DMS114 treated with DMSO at 0.1 percent for 48 hours (cell line): Measurements from ENCODE around the gene DNM2.

Experiments
- DNase-seq: peaks from one replicate; lab custom pipeline; 2025; ENCODE audit not compliant: unreplicated experiment; lab: John Stamatoyannopoulos, UW

Gene DNM2

GRCh38 chr19:10690341-10690781 is 27.5 kb upstream of the DNM2 start:
- no peak for DNase-seq

DNA sequence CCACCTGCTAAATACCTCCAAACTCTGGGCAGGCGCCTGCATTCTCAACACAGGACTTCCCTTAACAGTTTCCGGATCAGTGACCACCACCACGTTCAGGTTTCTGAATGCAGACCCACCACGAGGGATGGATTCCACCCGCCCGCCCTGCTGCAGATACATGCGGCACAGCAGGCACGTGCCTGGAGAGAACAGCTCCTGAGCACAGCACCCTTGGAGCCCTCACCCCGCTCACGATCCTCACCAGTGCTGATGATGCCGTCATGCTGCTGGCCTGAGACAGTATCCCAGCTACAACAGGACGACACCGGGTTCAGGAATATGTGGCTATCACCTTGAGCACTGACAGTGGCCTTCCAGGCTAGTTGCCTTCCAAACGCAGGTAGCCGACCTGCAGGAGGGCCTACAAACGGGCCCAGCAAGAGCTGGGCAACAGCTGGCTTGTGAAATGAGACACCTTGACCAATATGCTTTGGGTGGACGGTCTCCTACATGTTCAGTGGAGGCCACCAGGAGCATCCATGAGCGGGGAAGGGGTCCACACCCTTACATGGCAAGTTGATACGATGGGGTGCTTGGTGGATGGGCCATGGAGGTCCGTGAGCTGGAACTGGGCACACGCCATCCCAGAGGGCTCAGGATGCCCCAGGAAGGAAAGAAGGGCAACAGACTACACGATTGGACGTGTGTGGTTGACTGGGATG is 26.5 kb upstream of the DNM2 start:
- DNase-seq = no peak

GRCh38 chr19:10691883-10692282 is 26.0 kb upstream of the DNM2 start:
- DNase-seq = no peak

GRCh38 chr19:10692673-10693264 is 25.1 kb upstream of the DNM2 start:
- no peak for DNase-seq

GRCh38 chr19:10694706-10695307 is 23.1 kb upstream of the DNM2 start:
- DNase-seq = no peak

DNA sequence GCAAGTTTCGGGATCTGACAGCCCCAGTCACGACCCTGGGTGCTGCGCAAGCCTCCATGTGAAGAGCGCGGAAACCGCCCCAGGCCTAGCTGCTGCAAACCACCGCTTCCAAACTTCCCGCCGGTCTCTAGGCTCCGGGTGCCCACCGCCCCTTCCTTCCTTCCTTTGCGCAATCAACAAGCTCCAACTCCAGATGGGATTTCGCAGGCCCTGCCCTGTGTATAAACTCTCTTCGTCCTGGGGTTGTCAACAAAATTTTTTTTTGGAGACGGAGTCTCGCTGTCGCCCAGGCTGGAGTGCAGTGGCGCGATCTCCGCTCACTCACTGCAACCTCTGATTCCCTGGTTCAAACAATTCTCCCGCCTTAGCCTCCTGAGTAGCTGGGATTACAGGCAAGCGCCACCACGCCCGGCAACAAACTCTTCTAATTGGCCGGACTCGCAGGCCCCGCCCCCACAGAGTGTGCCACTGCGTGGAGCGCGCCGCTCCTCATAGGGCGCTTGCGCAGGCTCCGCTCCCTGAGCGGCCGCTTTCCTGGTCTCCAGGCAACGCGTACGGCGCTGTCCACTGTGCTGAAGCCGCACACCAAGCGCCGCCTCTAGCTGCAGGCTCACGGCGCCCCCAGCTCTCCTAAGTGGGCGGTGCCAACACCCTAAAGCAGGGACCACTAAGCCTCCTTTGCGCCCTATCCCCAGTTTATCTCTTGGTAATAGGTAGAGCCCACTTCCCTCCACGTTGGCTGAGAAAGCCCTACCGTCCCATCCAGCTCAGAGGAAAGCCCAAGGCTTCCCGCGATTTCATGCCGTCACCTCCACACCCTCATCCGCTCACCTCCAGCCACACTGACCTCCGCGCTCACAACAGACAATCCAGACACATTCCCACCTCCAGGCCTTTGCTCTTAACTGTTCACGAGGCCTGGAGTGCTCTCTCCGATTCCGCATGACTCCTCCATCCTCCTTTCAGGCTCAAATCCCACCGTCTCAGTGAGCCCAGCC is 22.2 kb upstream of the DNM2 start:
- DNase-seq = no peak

GRCh38 chr19:10699650-10700335 is 18.1 kb upstream of the DNM2 start:
- DNase-seq = peak; percentile 52

GRCh38 chr19:10701955-10702525 is 15.8 kb upstream of the DNM2 start:
- no peak for DNase-seq

DNA sequence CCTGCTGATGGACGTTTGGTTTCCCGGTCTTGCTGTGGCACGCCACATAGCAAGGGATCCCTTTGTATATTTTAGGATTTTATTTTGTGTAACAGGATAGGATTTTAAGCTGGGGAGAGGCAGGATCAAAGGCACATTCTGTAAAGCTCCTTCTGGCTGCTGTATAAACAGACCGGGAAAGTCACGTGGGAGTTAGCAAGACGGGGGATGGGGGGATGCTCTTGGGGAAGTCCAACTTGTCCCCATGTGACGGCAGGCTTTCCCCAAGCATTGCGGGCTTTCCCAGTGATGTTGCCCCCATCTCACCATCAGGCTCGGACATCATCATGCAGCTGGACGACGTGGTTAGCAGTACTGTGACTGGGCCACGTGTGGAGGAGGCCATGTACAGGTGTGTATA is 10.9 kb upstream of the DNM2 start:
- DNase-seq = no peak

DNA sequence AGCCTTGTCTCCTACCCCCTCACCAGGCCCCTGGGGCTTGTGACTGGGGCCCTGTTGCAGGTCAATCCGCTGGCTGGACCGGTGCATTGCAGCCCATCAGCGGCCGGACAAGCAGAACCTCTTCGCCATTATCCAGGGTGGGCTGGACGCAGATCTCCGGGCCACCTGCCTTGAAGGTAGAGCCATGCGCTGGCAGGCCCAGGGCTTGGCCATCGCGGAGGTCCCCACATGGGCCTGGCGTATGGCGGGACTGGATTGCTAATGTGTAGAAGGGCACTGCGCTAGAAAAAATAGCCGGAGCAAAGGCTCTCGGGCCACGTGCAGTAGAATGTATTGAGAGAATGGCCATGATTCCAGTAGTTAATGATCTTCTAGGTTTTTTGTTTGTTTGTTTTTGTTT is 10.4 kb upstream of the DNM2 start:
- no peak for DNase-seq

DNA sequence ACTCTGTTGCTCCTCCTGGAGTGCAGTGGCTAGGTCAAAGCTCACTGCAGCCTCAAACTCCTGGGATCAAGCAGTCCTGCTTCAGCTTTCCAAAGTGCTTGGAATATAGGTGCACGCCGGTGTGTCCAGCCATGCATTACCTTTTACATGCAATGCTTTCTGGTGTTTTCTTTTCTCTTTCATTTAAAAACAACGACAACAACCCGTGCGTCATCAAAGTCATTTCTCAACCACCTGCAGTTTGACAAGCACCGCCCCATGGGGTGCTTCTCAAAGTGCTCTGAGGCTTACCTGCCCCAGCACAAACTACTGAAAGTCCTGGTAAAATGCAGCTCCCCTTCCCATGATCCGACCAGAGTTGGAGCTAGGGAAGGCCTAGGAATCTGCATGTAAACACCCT is 9.6 kb upstream of the DNM2 start:
- no peak for DNase-seq

GRCh38 chr19:10712045-10712444 is 5.8 kb upstream of the DNM2 start:
- DNase-seq = no peak

- DNase-seq = no peak
Observed at GRCh38 chr19:10712754-10713153, 5.1 kb upstream of the DNM2 start.

DNA sequence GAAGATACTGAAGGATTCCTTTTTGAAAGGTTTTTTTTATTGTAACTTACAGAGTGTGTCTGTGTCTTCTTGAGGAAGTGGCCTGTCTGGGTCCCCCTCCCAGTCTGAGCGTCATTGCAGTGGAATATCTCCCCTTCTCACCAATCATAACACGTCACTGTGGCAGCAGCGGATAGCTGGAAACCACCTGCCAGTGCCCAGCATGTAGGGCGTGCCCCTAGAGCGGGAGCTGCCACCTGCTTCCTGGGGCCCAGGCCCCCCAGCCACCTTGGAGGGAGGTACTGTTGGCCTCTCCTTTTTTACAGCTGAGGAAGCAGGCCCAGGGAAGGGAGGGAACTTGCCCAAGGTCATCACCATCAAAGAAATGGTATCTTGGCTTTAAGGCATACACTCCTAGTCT is 4.6 kb upstream of the DNM2 start:
- DNase-seq = no peak

DNA sequence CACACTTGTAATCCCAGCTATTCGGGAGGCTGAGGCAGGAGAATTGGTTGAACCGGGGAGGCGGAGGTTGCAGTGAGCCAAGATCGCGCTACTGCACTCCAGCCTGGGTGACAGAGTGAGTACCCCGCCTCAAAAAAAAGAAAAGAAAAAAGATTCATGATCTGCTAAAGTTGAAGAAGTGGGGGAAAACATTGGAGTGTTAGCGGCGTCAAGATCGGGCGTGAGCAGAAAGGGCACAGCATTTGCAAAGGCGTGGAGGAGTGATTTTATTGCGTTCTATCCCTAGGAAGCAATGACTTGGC is 874 bp upstream of the DNM2 start:
- no peak for DNase-seq

GRCh38 chr19:10718205-10719196 is 622 bp downstream of the DNM2 start:
- DNase-seq = no peak

GRCh38 chr19:10719466-10719961 is 1.6 kb downstream of the DNM2 start:
- DNase-seq = no peak

DNA sequence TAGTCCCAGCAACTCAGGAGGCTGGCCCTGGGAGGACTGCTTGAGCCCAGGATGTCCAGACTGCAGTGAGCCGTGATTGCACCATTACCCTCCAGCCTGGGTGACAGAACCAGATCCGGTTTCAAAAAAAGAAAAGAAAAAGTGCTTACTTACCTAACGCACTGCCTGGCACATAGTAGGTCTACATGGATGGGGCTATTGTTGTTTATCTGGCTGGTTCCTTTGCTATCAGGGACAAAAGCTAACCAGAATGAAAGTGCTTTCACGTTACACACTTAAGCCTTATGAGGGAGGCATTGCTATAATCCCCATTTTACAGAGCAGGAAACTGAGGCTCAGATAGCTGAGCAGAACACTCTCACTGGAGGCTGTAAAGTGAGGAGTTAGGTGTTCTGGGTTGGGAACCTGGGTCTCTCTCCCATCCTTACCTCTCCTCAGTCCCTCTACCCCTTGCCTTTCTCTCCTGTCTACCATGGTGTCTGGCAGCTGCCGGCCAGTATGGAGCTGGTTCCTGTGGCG is 2.8 kb downstream of the DNM2 start:
- no peak for DNase-seq

DNA sequence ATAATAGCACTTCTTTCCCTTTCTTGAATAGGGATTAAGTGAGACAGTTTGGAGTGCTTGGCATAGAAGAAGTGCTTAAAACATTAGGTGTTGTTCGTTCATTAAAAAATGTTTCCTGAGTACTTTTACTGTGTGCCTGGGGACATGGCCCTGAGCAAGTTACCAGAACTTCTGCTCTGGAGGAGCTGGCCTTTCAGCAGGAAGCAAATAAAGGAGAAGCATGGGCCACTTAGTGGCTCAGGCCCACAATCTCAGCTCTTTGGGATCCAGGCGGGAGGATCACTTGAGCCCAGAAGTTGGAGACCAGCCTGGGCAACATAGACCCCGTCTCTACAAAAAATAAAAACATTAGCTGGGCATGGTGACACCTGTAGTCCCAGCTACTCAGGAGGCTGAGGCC is 5.7 kb downstream of the DNM2 start:
- DNase-seq = no peak
